SK-N-SH treated with all-trans-retinoic acid at 6 μM for 48 hours (cell line): ENCODE results near the gene NDOR1.

ENCODE experiments used
- ESRRG ChIP-seq: fragments of 250-450 bp; sonication (Bioruptor Pico); IDR thresholded peaks from 2 replicates; pipeline ENCODE4 v1.6.1; 2021; ENCODE audit warnings: mild to moderate bottlenecking
- ISL1 ChIP-seq: fragments of 250-450 bp; sonication (Bioruptor Pico); IDR thresholded peaks from 2 replicates; pipeline ENCODE4 v2.1.2; 2022; ENCODE audit warnings: mild to moderate bottlenecking, moderate library complexity
- POU6F1 ChIP-seq: fragments of 250-450 bp; sonication (Bioruptor Pico); IDR thresholded peaks from 2 replicates; pipeline ENCODE4 v1.8.0; 2021; ENCODE audit warnings: low read depth, mild to moderate bottlenecking, moderate library complexity, borderline replicate concordance
- ZC3H10 ChIP-seq: fragments of 250-450 bp; sonication (Bioruptor Pico); IDR thresholded peaks from 2 replicates; pipeline ENCODE4 v1.5.1; 2021; ENCODE audit warnings: mild to moderate bottlenecking, moderate library complexity
- TF ChIP-seq, protein P1 (sequence below): fragments of 250-450 bp; sonication (Bioruptor Pico); IDR thresholded peaks from 2 replicates; pipeline ENCODE4 v1.8.0; 2020; ENCODE audit warnings: mild to moderate bottlenecking, moderate library complexity, borderline replicate concordance

- no peak for TF ChIP-seq ZC3H10 (CRISPR knock-in tag)
- no peak for TF ChIP-seq POU6F1 (CRISPR knock-in tag)
- no peak for TF ChIP-seq ISL1 (CRISPR knock-in tag)
- no peak for TF ChIP-seq ESRRG (CRISPR knock-in tag)
- TF ChIP-seq, protein P1, sequence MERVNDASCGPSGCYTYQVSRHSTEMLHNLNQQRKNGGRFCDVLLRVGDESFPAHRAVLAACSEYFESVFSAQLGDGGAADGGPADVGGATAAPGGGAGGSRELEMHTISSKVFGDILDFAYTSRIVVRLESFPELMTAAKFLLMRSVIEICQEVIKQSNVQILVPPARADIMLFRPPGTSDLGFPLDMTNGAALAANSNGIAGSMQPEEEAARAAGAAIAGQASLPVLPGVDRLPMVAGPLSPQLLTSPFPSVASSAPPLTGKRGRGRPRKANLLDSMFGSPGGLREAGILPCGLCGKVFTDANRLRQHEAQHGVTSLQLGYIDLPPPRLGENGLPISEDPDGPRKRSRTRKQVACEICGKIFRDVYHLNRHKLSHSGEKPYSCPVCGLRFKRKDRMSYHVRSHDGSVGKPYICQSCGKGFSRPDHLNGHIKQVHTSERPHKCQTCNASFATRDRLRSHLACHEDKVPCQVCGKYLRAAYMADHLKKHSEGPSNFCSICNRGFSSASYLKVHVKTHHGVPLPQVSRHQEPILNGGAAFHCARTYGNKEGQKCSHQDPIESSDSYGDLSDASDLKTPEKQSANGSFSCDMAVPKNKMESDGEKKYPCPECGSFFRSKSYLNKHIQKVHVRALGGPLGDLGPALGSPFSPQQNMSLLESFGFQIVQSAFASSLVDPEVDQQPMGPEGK (CRISPR knock-in tag), result no peak
These were observed 46.2 kb downstream of the NDOR1 start for GRCh38 chr9:137251490-137252268.
